Body of pancreas (tissue), 4 donors: Measurements from ENCODE around the gene DCDC2.

Experiments used
- POLR2A ChIP-seq, 3 donors: fragments of 450-650 bp; IDR thresholded peaks; one replicate each; pipeline ENCODE4 v1.6.1; 2016; ENCODE audit warnings: antibody characterized with exemption in 3 of 3, mild to moderate bottlenecking in 2 of 3
- TF ChIP-seq, protein P1 (sequence below), 7 experiments: fragments of 450-650 bp in 4 of 7; fragments of 200-600 bp in 3 of 7; sonication (generic) in 3 of 7; IDR thresholded peaks; one replicate each; pipeline ENCODE4 v1.5.1; 2016 to 2019; ENCODE audit warnings: antibody characterized with exemption in 7 of 7

DNA sequence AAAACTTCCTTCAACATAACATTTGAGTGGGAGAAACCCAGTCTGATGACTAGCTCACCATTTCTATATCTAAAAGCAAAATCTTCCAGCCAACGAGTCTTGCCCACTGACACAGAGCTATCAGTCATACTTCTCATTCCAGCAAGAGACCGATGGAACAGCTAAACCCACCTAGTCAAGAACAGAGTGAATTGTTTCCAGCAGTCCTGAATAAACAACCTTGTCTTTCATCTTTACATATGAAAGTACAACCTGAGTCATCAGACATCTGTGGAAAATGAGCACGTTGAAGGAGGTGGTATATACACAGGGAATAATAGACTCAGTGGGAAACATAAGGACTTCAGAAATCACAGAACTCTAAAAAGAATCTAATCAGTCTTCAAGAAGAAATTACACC lies 208.0 kb downstream of the DCDC2 start:
- TF ChIP-seq, protein P1, sequence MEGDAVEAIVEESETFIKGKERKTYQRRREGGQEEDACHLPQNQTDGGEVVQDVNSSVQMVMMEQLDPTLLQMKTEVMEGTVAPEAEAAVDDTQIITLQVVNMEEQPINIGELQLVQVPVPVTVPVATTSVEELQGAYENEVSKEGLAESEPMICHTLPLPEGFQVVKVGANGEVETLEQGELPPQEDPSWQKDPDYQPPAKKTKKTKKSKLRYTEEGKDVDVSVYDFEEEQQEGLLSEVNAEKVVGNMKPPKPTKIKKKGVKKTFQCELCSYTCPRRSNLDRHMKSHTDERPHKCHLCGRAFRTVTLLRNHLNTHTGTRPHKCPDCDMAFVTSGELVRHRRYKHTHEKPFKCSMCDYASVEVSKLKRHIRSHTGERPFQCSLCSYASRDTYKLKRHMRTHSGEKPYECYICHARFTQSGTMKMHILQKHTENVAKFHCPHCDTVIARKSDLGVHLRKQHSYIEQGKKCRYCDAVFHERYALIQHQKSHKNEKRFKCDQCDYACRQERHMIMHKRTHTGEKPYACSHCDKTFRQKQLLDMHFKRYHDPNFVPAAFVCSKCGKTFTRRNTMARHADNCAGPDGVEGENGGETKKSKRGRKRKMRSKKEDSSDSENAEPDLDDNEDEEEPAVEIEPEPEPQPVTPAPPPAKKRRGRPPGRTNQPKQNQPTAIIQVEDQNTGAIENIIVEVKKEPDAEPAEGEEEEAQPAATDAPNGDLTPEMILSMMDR (IDR thresholded peaks at IDR 0.05): no peak
- no peak for TF ChIP-seq POLR2A (IDR thresholded peaks at IDR 0.05)
